Left lung (tissue), 10 donors: ENCODE data around the gene RRP1. TPM values are rescaled to one million over a fixed set of nuclear protein-coding genes. Genes with fewer than 3 reads are reported as not detected.

ENCODE experiments used
- ATAC-seq: fragments of 200-7000 bp; cut with Tn5 transposase; one replicate; pipeline ENCODE4 v1.9.1; 2020; ENCODE audit warnings: moderate library complexity
- DNase-seq, 4 donors: peaks; one replicate each; pipeline ENCODE4 v3.0.0-alpha.2; 2013 to 2020
- H3K27ac ChIP-seq, 2 donors: fragments of 200-600 bp; sonication (generic) in 1 of 2; one replicate each; pipeline versions ENCODE4 v1.5.0 to v1.8.0; 2020 to 2021
- H3K27me3 ChIP-seq, 2 donors: fragments of 200-600 bp; sonication (generic) in 1 of 2; one replicate each; pipeline versions ENCODE4 v1.5.0 to v1.8.0; 2020 to 2021
- H3K36me3 ChIP-seq, 2 donors: fragments of 200-600 bp; sonication (generic) in 1 of 2; one replicate each; pipeline versions ENCODE4 v1.5.0 to v1.8.0; 2020 to 2021
- H3K4me1 ChIP-seq, 2 donors: fragments of 200-600 bp; one replicate each; pipeline ENCODE4 v1.8.0; 2021
- H3K4me3 ChIP-seq, 2 donors: fragments of 200-600 bp; sonication (generic) in 1 of 2; one replicate each; pipeline versions ENCODE4 v1.5.0 to v1.8.0; 2020 to 2021; ENCODE audit warnings: mild to moderate bottlenecking in 1 of 2
- H3K9me3 ChIP-seq, 2 donors: fragments of 200-600 bp; sonication (generic) in 1 of 2; one replicate each; pipeline versions ENCODE4 v1.5.0 to v1.8.0; 2020 to 2021
- intact Hi-C, 2 donors: fragments of 100-400 bp; cut with DNase I; formaldehyde crosslinking; loops; one replicate each; pipeline versions ENCODE4 v1.11.2 to v1.14.2; 2022
- polyA plus RNA-seq, 6 donors: library from polyadenylated mRNA; unstranded; fragments of 120-200 nt; gene quantifications; one replicate each; pipeline ENCODE4 v1.2.1, GENCODE V29; 2013; ENCODE audit not compliant: insufficient read length in 6 of 6
- total RNA-seq, 2 donors: library from RNA; stranded (reverse); fragmentation: NEBNext Ultra II Directional; extraction: Animal tissue kit (Norgen Biotek cat#: 25700); gene quantifications; one replicate each; pipeline ENCODE4 v1.2.1, GENCODE V29; 2021
- TF ChIP-seq, protein P1 (sequence below), 2 donors: fragments of 200-600 bp; sonication (generic) in 1 of 2; IDR thresholded peaks; one replicate each; pipeline versions ENCODE4 v1.5.0 to v1.8.0; 2021; ENCODE audit warnings: antibody characterized with exemption in 2 of 2
- donor health status: DM: no; HTN: yes; CAD: no.
- donor health status: DM: no; HTN: no; CAD: no.

RRP1 gene
- total and polyA plus RNA-seq, 8 donors = 16.1 to 28.0 (median 26.2) TPM

DNA sequence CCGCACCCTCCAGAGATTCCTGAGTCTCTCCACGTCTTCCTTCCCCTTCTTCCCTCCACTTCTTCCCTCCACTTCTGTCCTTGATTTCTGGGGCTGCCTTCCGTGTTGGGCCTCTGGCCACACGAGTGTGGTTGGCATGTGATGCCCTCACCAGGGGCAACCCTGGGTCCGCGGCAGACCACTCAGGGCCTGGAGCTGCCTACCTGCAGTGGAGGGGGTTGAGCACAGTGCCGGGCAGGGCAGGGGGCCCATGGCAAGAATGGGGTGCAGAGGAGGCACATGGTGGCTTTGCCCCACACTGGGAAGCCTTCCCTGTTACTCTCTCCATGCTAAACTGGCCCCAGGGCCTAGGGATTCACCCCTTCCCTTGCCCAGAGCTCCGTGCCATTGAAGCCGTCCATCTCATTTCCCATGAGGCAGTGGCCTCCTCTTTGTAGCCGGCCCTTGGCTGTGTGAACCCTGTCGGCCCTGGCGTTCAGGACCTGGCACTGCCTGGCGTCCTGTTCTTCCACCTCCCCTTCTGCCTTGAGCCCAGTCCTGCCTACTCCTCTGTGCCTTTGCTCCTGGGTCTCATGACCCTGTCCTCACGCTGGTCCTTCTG, 13.4 kb downstream of the RRP1 start:
- peaks cover 0 to 71% of the 10 kb centered on the region in 2 donors for H3K36me3 ChIP-seq
- TF ChIP-seq, protein P1, sequence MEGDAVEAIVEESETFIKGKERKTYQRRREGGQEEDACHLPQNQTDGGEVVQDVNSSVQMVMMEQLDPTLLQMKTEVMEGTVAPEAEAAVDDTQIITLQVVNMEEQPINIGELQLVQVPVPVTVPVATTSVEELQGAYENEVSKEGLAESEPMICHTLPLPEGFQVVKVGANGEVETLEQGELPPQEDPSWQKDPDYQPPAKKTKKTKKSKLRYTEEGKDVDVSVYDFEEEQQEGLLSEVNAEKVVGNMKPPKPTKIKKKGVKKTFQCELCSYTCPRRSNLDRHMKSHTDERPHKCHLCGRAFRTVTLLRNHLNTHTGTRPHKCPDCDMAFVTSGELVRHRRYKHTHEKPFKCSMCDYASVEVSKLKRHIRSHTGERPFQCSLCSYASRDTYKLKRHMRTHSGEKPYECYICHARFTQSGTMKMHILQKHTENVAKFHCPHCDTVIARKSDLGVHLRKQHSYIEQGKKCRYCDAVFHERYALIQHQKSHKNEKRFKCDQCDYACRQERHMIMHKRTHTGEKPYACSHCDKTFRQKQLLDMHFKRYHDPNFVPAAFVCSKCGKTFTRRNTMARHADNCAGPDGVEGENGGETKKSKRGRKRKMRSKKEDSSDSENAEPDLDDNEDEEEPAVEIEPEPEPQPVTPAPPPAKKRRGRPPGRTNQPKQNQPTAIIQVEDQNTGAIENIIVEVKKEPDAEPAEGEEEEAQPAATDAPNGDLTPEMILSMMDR (IDR thresholded peaks at IDR 0.05) = no peak

DNA sequence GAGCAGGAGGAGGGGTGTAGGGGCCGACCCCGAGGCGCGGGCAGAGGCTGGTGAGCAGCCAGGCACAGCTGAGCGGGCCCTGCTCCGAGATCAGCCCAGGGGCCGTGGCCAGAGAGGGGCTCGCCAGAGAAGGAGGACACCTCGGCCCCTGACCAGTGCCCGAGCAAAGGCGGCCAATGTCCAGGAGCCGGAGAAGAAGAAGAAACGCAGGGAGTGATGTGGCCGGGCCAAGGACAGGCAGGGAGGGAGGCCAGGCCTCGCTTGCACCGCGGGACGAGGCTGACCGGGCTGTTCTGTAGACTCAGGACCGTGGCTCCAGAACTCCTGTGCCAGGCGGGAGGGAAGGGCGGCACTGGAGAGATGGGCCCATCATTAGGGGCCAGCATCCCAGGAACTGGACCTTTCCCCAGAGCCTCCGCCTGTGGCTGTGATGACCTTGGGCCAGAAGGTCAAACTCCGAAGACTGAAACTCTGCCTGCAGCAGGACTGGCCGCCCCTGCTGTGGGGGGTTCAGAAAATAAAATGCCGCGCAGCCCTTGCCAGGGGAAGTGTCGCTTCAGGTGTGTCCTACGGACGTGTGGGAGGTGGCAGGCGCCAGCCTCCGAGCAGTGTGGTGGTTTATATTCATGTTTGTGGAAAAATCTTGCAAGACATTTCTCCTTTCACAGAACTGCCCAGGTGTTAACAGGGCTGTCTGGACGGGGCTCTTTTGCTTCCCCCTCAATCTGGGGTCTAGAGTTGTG, 14.4 kb downstream of the RRP1 start:
- Histone ChIP-seq H3K36me3 (peaks cover 0 to 62% of the 10 kb centered on the region in 2 donors), H3K9me3 (no peaks in the 10 kb centered on the region), H3K4me1 (peaks cover 0 to 18% of the 10 kb centered on the region in 2 donors), H3K27me3 (no peaks in the 10 kb centered on the region), H3K27ac (no peak overlapping the region), H3K4me3 (no peak overlapping the region)
- DNase-seq (peak in 1 of 4 donors; percentile 77), ATAC-seq (no peak)
- intact Hi-C loops = no loop called here
- TF ChIP-seq, protein P1 (IDR thresholded peaks at IDR 0.05) = no peak

More for the DNA sequence above, 13.4 kb downstream of the RRP1 start:
- ATAC-seq (no peak), DNase-seq (no peak)
- Histone ChIP-seq H3K27ac (no peak overlapping the region), H3K27me3 (no peaks in the 10 kb centered on the region), H3K9me3 (no peaks in the 10 kb centered on the region), H3K4me3 (no peak overlapping the region), H3K4me1 (peaks cover 0 to 18% of the 10 kb centered on the region in 2 donors)
- intact Hi-C loops = no loop called here

GRCh38 chr21:43805275-43805800, 16.0 kb downstream of the RRP1 start:
- H3K27ac ChIP-seq = peak overlapping the region in 1 of 2 donors; percentile 71
- ATAC-seq (peak; percentile 15), DNase-seq (peak in 2 of 4 donors; percentile 62 to 82)
- peaks cover 0 to 46% of the 10 kb centered on the region in 2 donors for H3K36me3 ChIP-seq
- TF ChIP-seq, protein P1 (IDR thresholded peaks at IDR 0.05) = no peak
- H3K4me1 ChIP-seq = peaks cover 0 to 18% of the 10 kb centered on the region in 2 donors
- H3K4me3 ChIP-seq = no peak overlapping the region
- H3K9me3 ChIP-seq = no peaks in the 10 kb centered on the region
- intact Hi-C loops = no loop called here
- no peaks in the 10 kb centered on the region for H3K27me3 ChIP-seq

GRCh38 chr21:43806017-43806710, 16.8 kb downstream of the RRP1 start:
- Histone ChIP-seq H3K4me1 (peaks cover 6 to 25% of the 10 kb centered on the region in 2 donors), H3K27me3 (no peaks in the 10 kb centered on the region), H3K27ac (no peak overlapping the region), H3K36me3 (peaks cover 0 to 38% of the 10 kb centered on the region in 2 donors), H3K4me3 (no peak overlapping the region), H3K9me3 (no peaks in the 10 kb centered on the region)
- intact Hi-C loops = no loop called here
- DNase-seq (no peak), ATAC-seq (no peak)
- TF ChIP-seq, protein P1 (IDR thresholded peaks at IDR 0.05) = no peak
